Transverse colon (tissue), 4 donors: Measurements from ENCODE around the gene NCKAP5. TPM values are rescaled to one million over a fixed set of nuclear protein-coding genes. Genes with fewer than 3 reads are reported as not detected.

Experiments used
- DNase-seq: peaks from one replicate; pipeline ENCODE4 v3.0.0-alpha.2; 2019
- H3K27ac ChIP-seq, 4 donors: fragments of 200-600 bp; sonication (generic); 2 replicates each; pipeline ENCODE4 v1.5.1; 2016 to 2018; ENCODE audit warnings: inconsistent platforms in 4 of 4
- H3K27me3 ChIP-seq: fragments of 200-600 bp; sonication (generic); 2 replicates; pipeline ENCODE4 v1.5.1; 2017; ENCODE audit warnings: inconsistent platforms
- H3K36me3 ChIP-seq, 4 donors: fragments of 200-600 bp; sonication (generic); 2 replicates each; pipeline ENCODE4 v1.5.1; 2017 to 2019; ENCODE audit warnings: inconsistent platforms in 4 of 4
- H3K4me1 ChIP-seq, 4 donors: fragments of 200-600 bp; sonication (generic); 2 replicates each; pipeline ENCODE4 v1.5.1; 2017 to 2020; ENCODE audit warnings: inconsistent platforms in 4 of 4
- H3K4me3 ChIP-seq, 4 donors: fragments of 200-600 bp; sonication (generic); 1 replicate in 1 of 4; 2 replicates in 3 of 4; pipeline versions ENCODE4 v1.5.1 to v1.6.1; 2017 to 2019; ENCODE audit warnings: inconsistent platforms in 4 of 4
- H3K9me3 ChIP-seq, 2 donors: fragments of 200-600 bp; sonication (generic); 2 replicates each; pipeline ENCODE4 v1.5.1; 2017 to 2019; ENCODE audit warnings: inconsistent platforms in 2 of 2
- CTCF ChIP-seq, 5 experiments: fragments of 200-600 bp in 3 of 5; fragments of 450-650 bp in 2 of 5; sonication (generic) in 3 of 5; IDR thresholded peaks; 1 replicate in 2 of 5; 2 replicates in 3 of 5; pipeline ENCODE4 v1.5.1; 2016 to 2017; ENCODE audit warnings: antibody characterized with exemption in 5 of 5, inconsistent platforms in 3 of 5, mild to moderate bottlenecking in 2 of 5, moderate library complexity in 1 of 5
- EP300 ChIP-seq: sonication (generic); formaldehyde crosslinking; IDR thresholded peaks from one replicate; pipeline ENCODE4 v1.6.1; 2017; ENCODE audit warnings: antibody characterized with exemption, low read depth
- POLR2A ChIP-seq: fragments of 450-650 bp; IDR thresholded peaks from one replicate; pipeline ENCODE4 v1.6.1; 2016; ENCODE audit warnings: antibody characterized with exemption, mild to moderate bottlenecking, moderate library complexity
- POLR2AphosphoS5 ChIP-seq, 3 donors: sonication (generic); formaldehyde crosslinking; IDR thresholded peaks; one replicate each; pipeline ENCODE4 v1.6.1; 2016; ENCODE audit warnings: antibody characterized with exemption in 3 of 3
- WGBS, 2 donors: methylation state at CpG; one replicate each; pipeline ENCODE4 v1.1.5; 2018; ENCODE audit warnings: low coverage in 1 of 2; 5-methylcytosine and 5-hydroxymethylcytosine counted together
- in situ Hi-C, 4 donors: fragments of 200-750 bp; cut with MboI; loops; one replicate each; pipeline versions ENCODE4 v1.15.0 to v1.15.1; 2017; ENCODE audit warnings: low sequenced_read_pairs in 3 of 4, low pct_ligation_motif_present in 1 of 4, low pct_unique_long_range_greater_than_20kb in 1 of 4
- intact Hi-C: fragments of 100-400 bp; cut with DNase I; formaldehyde crosslinking; loops from one replicate; pipeline ENCODE4 v1.15.1; 2023; ENCODE audit warnings: low total_unique reads
- total RNA-seq, 4 donors: library from RNA; depleted of rRNA; stranded (reverse); fragments of >200 nt; gene quantifications; one replicate each; pipeline ENCODE4 v1.1.0, GENCODE V29; 2016

NCKAP5 gene
- total RNA-seq, 4 donors from 2014 or later: 1.1 to 10.9 (median 5.0) TPM

GRCh38 chr2:133596701-133597393, 28.6 kb upstream of the NCKAP5 start:
- H3K27ac ChIP-seq: no peak overlapping the region
- H3K4me3 ChIP-seq: no peak overlapping the region
- TF ChIP-seq POLR2AphosphoS5 (IDR thresholded peaks at IDR 0.05): no peak
- TF ChIP-seq CTCF (IDR thresholded peaks at IDR 0.05): no peak
- no peak for TF ChIP-seq EP300
- TF ChIP-seq POLR2A: no peak
- 57 to 75% methylated on average over 3 to 4 of the region's 4 CpGs for WGBS, 2 donors
- no peaks in the 10 kb centered on the region for H3K9me3 ChIP-seq
- H3K36me3 ChIP-seq: no peaks in the 10 kb centered on the region
- DNase-seq: no peak
- intact Hi-C loops (no loop called here), in situ Hi-C loops (no loop called here)
- H3K27me3 ChIP-seq: no peaks in the 10 kb centered on the region
- no peaks in the 10 kb centered on the region for H3K4me1 ChIP-seq

- Histone ChIP-seq H3K27ac (no peak overlapping the region), H3K4me3 (no peak overlapping the region), H3K4me1 (peaks cover 0 to 12% (median 6%) of the 10 kb centered on the region in 4 donors), H3K27me3 (no peaks in the 10 kb centered on the region), H3K9me3 (no peaks in the 10 kb centered on the region), H3K36me3 (no peaks in the 10 kb centered on the region)
- TF ChIP-seq POLR2A: no peak
- TF ChIP-seq CTCF (IDR thresholded peaks at IDR 0.05): no peak
- TF ChIP-seq POLR2AphosphoS5 (IDR thresholded peaks at IDR 0.05): no peak
- TF ChIP-seq EP300: no peak
- intact Hi-C loops (no loop called here), in situ Hi-C loops (no loop called here)
- 13 to 21% methylated on average over 2 to 4 of the region's 4 CpGs for WGBS, 2 donors
- peak; percentile 30 for DNase-seq
Measured at GRCh38 chr2:133591164-133591563, 22.9 kb upstream of the NCKAP5 start.

GRCh38 chr2:133589456-133589855, 21.2 kb upstream of the NCKAP5 start:
- no peak for TF ChIP-seq EP300
- no peak for TF ChIP-seq POLR2A
- TF ChIP-seq POLR2AphosphoS5 (IDR thresholded peaks at IDR 0.05): no peak
- no peak for TF ChIP-seq CTCF (IDR thresholded peaks at IDR 0.05)
- WGBS, 2 donors: 63 to 93% methylated on average over 3 to 4 of the region's 4 CpGs
- intact Hi-C loops: no loop called here
- DNase-seq: no peak
- Histone ChIP-seq H3K4me3 (no peak overlapping the region), H3K36me3 (no peaks in the 10 kb centered on the region), H3K9me3 (no peaks in the 10 kb centered on the region), H3K27ac (no peak overlapping the region), H3K27me3 (no peaks in the 10 kb centered on the region), H3K4me1 (peaks cover 0 to 12% (median 6%) of the 10 kb centered on the region in 4 donors)
- in situ Hi-C loops: no loop called here

- no peaks in the 10 kb centered on the region for H3K27me3 ChIP-seq
- H3K4me1 ChIP-seq: peaks cover 0 to 12% (median 6%) of the 10 kb centered on the region in 4 donors
- WGBS, 2 donors: 55 to 67% methylated on average over 1 of the region's 1 CpG
- H3K4me3 ChIP-seq: no peak overlapping the region
- no peak for TF ChIP-seq POLR2A
- TF ChIP-seq CTCF (IDR thresholded peaks at IDR 0.05): no peak
- TF ChIP-seq EP300: no peak
- TF ChIP-seq POLR2AphosphoS5 (IDR thresholded peaks at IDR 0.05): no peak
- no peaks in the 10 kb centered on the region for H3K36me3 ChIP-seq
- in situ Hi-C loops (no loop called here), intact Hi-C loops (no loop called here)
- H3K27ac ChIP-seq: no peak overlapping the region
- no peak for DNase-seq
- no peaks in the 10 kb centered on the region for H3K9me3 ChIP-seq
Measured at GRCh38 chr2:133588144-133588543, 19.9 kb upstream of the NCKAP5 start.
